AG04449 (cell line): ENCODE data around the gene STMN1.
A peak's percentile ranks its signal among the peaks of the same experiment; 100 is the strongest.

ENCODE experiments used
- CTCF ChIA-PET: fragments of 350-600 bp; formaldehyde crosslinking; extraction: SDS; loops from one replicate; lab custom pipeline; 2021; ENCODE audit warnings: antibody characterized with exemption; lab: Yijun Ruan, JAX
- POLR2A ChIA-PET: fragments of 400-600, 350-600 bp; formaldehyde crosslinking; extraction: SDS; loops from one replicate; lab custom pipeline; 2020; ENCODE audit warnings: antibody characterized with exemption, inconsistent platforms; lab: Yijun Ruan, JAX
- DNase-seq: peaks from one replicate; pipeline ENCODE4 v3.0.0-alpha.2; 2010; ENCODE audit warnings: low read depth, low spot score
- H3K4me3 ChIP-seq: 2 replicates; pipeline ENCODE4 v1.5.1; 2011; ENCODE audit warnings: low read depth, mild to moderate bottlenecking, control low read depth, low read length
- CTCF ChIP-seq: IDR thresholded peaks from one replicate; pipeline ENCODE4 v1.5.1; 2011; ENCODE audit warnings: mild to moderate bottlenecking, moderate library complexity, low read length, control low read depth, inconsistent platforms; ENCODE audit not compliant: insufficient read depth; ENCODE audit errors: missing control alignments

STMN1 gene

GRCh38 chr1:25929016-25929415 lies 22.8 kb upstream of the STMN1 start:
- H3K4me3 ChIP-seq, result no peak overlapping the region
- POLR2A ChIA-PET, result no interaction called here
- DNase-seq, result no peak
- no peak for TF ChIP-seq CTCF
- CTCF ChIA-PET, result no interaction called here

- TF ChIP-seq CTCF, result no peak
- POLR2A ChIA-PET, result no interaction called here
- H3K4me3 ChIP-seq, result no peak overlapping the region
- CTCF ChIA-PET, result no interaction called here
- no peak for DNase-seq
Measured at GRCh38 chr1:25927521-25928265, 21.5 kb upstream of the STMN1 start.

- no peak overlapping the region for H3K4me3 ChIP-seq
- DNase-seq, result no peak
- ChIA-PET CTCF (no interaction called here), POLR2A (no interaction called here)
- no peak for TF ChIP-seq CTCF
Measured at GRCh38 chr1:25926731-25927496, 20.7 kb upstream of the STMN1 start.

- no peak for TF ChIP-seq CTCF
- ChIA-PET CTCF (interaction anchor here (1.0 kb wide), 1 partner anchor 15 kb away, joined by 3 read pairs; no protein-coding TSS in a partner anchor), POLR2A (no interaction called here)
- no peak for DNase-seq
- no peak overlapping the region for H3K4me3 ChIP-seq
Measured at GRCh38 chr1:25924454-25924853, 18.2 kb upstream of the STMN1 start.

- peak overlapping the region; percentile 59 for H3K4me3 ChIP-seq
- POLR2A ChIA-PET, result interaction anchor here (0.6 to 0.7 kb wide), 2 partner anchors 10 to 22 kb away, joined by 3 read pairs; no protein-coding TSS in a partner anchor
Measured at GRCh38 chr1:25922971-25923552, 16.8 kb upstream of the STMN1 start.

More at GRCh38 chr1:25922971-25923552, 16.8 kb upstream of the STMN1 start:
- CTCF ChIA-PET, result interaction anchor here (1.5 to 2.7 kb wide), 3 partner anchors 9 to 27 kb away, joined by 5 to 20 read pairs (median 7); no protein-coding TSS in a partner anchor
- no peak for TF ChIP-seq CTCF
- no peak for DNase-seq
